Measurements from ENCODE around the gene CEL. TPM values are rescaled to one million over a fixed set of nuclear protein-coding genes. Genes with fewer than 3 reads are reported as not detected.
A peak's percentile ranks its signal among the peaks of the same experiment; 100 is the strongest.

Gene CEL
- total and polyA plus RNA-seq, 11 donors, result 0.61 to 4.0 (median 2.3) TPM

- DNase-seq (no peak), ATAC-seq (no peak)
- 86 to 94% (median 88%) methylated on average over 6 of the region's 6 CpGs for WGBS, 4 donors
- TF ChIP-seq POLR2A (IDR thresholded peaks at IDR 0.05) (no peak), CTCF (IDR thresholded peaks at IDR 0.05) (no peak)
- Histone ChIP-seq H3K4me1 (peaks cover 0 to 6% (median 0%) of the 10 kb centered on the region in 12 donors), H3K9me3 (no peaks in the 10 kb centered on the region), H3K4me3 (no peak overlapping the region), H3K36me3 (peaks cover 2 to 79% (median 73%) of the 10 kb centered on the region in 9 donors), H3K27me3 (no peaks in the 10 kb centered on the region), H3K27ac (no peak overlapping the region)
- intact Hi-C loops (cut with DNase I), result loop anchor here in 4 of 10 donors (5.0 to 10.0 kb wide), 3 partner anchors 58 to 103 kb away; no protein-coding TSS in a partner anchor
These were observed 17.7 kb upstream of the CEL start for GRCh38 chr9:133044125-133044524.

GRCh38 chr9:133044661-133045060 lies 17.1 kb upstream of the CEL start:
- Histone ChIP-seq H3K36me3 (peaks cover 2 to 84% (median 78%) of the 10 kb centered on the region in 9 donors), H3K27ac (no peak overlapping the region), H3K27me3 (no peaks in the 10 kb centered on the region), H3K9me3 (no peaks in the 10 kb centered on the region), H3K4me1 (peaks cover 0 to 6% (median 0%) of the 10 kb centered on the region in 12 donors), H3K4me3 (no peak overlapping the region)
- intact Hi-C loops (cut with DNase I), result loop anchor here in 6 of 10 donors (5.0 to 10.0 kb wide), 4 partner anchors 53 to 103 kb away; no protein-coding TSS in a partner anchor
- DNase-seq (no peak), ATAC-seq (no peak)
- TF ChIP-seq CTCF (IDR thresholded peaks at IDR 0.05), result no peak
- no peak for TF ChIP-seq POLR2A (IDR thresholded peaks at IDR 0.05)
- WGBS, 4 donors, result 91 to 94% (median 94%) methylated on average over 11 of the region's 11 CpGs

- Histone ChIP-seq H3K36me3 (peaks cover 2 to 89% (median 82%) of the 10 kb centered on the region in 9 donors), H3K27ac (no peak overlapping the region), H3K4me1 (peaks cover 0 to 5% (median 0%) of the 10 kb centered on the region in 12 donors), H3K4me3 (no peak overlapping the region), H3K9me3 (no peaks in the 10 kb centered on the region), H3K27me3 (no peaks in the 10 kb centered on the region)
- ATAC-seq (no peak), DNase-seq (no peak)
- 91 to 93% (median 93%) methylated on average over 15 of the region's 15 CpGs for WGBS, 4 donors
- intact Hi-C loops (cut with DNase I), result loop anchor here in 4 of 10 donors (5.0 to 10.0 kb wide), 4 partner anchors 52 to 102 kb away; no protein-coding TSS in a partner anchor
- TF ChIP-seq POLR2A (IDR thresholded peaks at IDR 0.05), result no peak
- no peak for TF ChIP-seq CTCF (IDR thresholded peaks at IDR 0.05)
These were observed 16.6 kb upstream of the CEL start for GRCh38 chr9:133045132-133045531.

GRCh38 chr9:133046196-133046899 lies 15.4 kb upstream of the CEL start:
- Histone ChIP-seq H3K27ac (no peak overlapping the region), H3K4me1 (no peaks in the 10 kb centered on the region), H3K4me3 (no peak overlapping the region), H3K36me3 (peaks cover 2 to 100% (median 89%) of the 10 kb centered on the region in 9 donors), H3K9me3 (no peaks in the 10 kb centered on the region), H3K27me3 (no peaks in the 10 kb centered on the region)
- 93 to 97% (median 95%) methylated on average over 9 of the region's 9 CpGs for WGBS, 4 donors
- TF ChIP-seq POLR2A (IDR thresholded peaks at IDR 0.05), result no peak
- no peak for TF ChIP-seq CTCF (IDR thresholded peaks at IDR 0.05)
- no peak for ATAC-seq
- DNase-seq, result peak in 1 of 5 donors; percentile 13
- intact Hi-C loops (cut with DNase I), result loop anchor here in 4 of 10 donors (5.0 to 10.0 kb wide), 4 partner anchors 51 to 101 kb away; no protein-coding TSS in a partner anchor
